HepG2 (cell line): ENCODE results near the gene VEZT. TPM values are rescaled to one million over a fixed set of nuclear protein-coding genes. Genes with fewer than 3 reads are reported as not detected.

Source experiments
- DR1 ChIP-seq: sonication (generic); formaldehyde crosslinking; IDR thresholded peaks from 2 replicates; pipeline ENCODE4 v1.8.0; 2021; ENCODE audit warnings: mild to moderate bottlenecking, missing genetic modification reagents, inconsistent platforms
- ERF ChIP-seq: IDR thresholded peaks from 2 replicates; pipeline ENCODE4 v1.6.1; 2018; ENCODE audit warnings: missing biosample characterization, missing genetic modification reagents
- EZH2 ChIP-seq: conservative IDR thresholded peaks from 2 replicates; pipeline ENCODE4 v1.6.1; 2012; ENCODE audit warnings: mild to moderate bottlenecking, low read depth, low read length, moderate library complexity
- HCFC1 ChIP-seq: fragments of 150-350 bp; IDR thresholded peaks from 2 replicates; pipeline ENCODE4 v1.6.1; 2014; ENCODE audit warnings: low read depth, low read length
- MYNN ChIP-seq: sonication (generic); formaldehyde crosslinking; IDR thresholded peaks from 2 replicates; pipeline ENCODE4 v1.4.0; 2020; ENCODE audit warnings: mild to moderate bottlenecking, low read depth, missing genetic modification reagents
- NAIF1 ChIP-seq: sonication (generic); formaldehyde crosslinking; IDR thresholded peaks from 2 replicates; pipeline ENCODE4 v1.5.0; 2020; ENCODE audit warnings: mild to moderate bottlenecking, missing genetic modification reagents, borderline replicate concordance
- NR2F6 ChIP-seq, 2 experiments: IDR thresholded peaks; 2 replicates each; pipeline ENCODE4 v1.6.1; 2016; ENCODE audit warnings: antibody characterized with exemption in 1 of 2, mild to moderate bottlenecking in 1 of 2
- PAWR ChIP-seq: sonication (generic); formaldehyde crosslinking; IDR thresholded peaks from 2 replicates; pipeline ENCODE4 v1.4.0; 2020; ENCODE audit warnings: missing genetic modification reagents, mild to moderate bottlenecking, borderline replicate concordance
- PHF5A ChIP-seq: IDR thresholded peaks from one replicate; pipeline ENCODE4 v1.6.1; 2018; ENCODE audit warnings: low read depth, missing genetic modification reagents; ENCODE audit not compliant: unreplicated experiment
- RFX3 ChIP-seq: IDR thresholded peaks from 2 replicates; pipeline ENCODE4 v1.6.1; 2016; ENCODE audit warnings: missing biosample characterization, missing genetic modification reagents
- SMAD3 ChIP-seq: sonication (generic); formaldehyde crosslinking; IDR thresholded peaks from 2 replicates; pipeline ENCODE4 v1.4.0; 2020; ENCODE audit warnings: missing genetic modification reagents
- TOE1 ChIP-seq: sonication (generic); formaldehyde crosslinking; IDR thresholded peaks from 2 replicates; pipeline ENCODE4 v1.4.0; 2020; ENCODE audit warnings: mild to moderate bottlenecking, missing genetic modification reagents
- ZNF652 ChIP-seq: IDR thresholded peaks from 2 replicates; pipeline ENCODE4 v1.6.1; 2016; ENCODE audit warnings: low read depth, borderline replicate concordance
- ZNF709 ChIP-seq: sonication (generic); formaldehyde crosslinking; IDR thresholded peaks from 2 replicates; pipeline ENCODE4 v1.5.0; 2020; ENCODE audit warnings: mild to moderate bottlenecking, missing genetic modification reagents
- ZNF747 ChIP-seq: sonication (generic); formaldehyde crosslinking; IDR thresholded peaks from 2 replicates; pipeline ENCODE4 v1.8.1; 2023; ENCODE audit warnings: missing genetic modification reagents, mild to moderate bottlenecking, borderline replicate concordance
- polyA plus RNA-seq, 8 experiments: library from polyadenylated mRNA; depleted of rRNA in 3 of 8; stranded (reverse) in 7 of 8; unstranded in 1 of 8; fragments of >200 nt; fragmentation: Illumina TruSeq in 4 of 8; extraction: Trizol in 4 of 8; gene quantifications; 2 replicates each; pipeline versions ENCODE4 v1.2.1 to v1.2.3, GENCODE V29; 2011 to 2016; ENCODE audit warnings: low read depth in 4 of 8, missing spikeins in 1 of 8, mixed read lengths in 1 of 8; ENCODE audit not compliant: insufficient read depth in 1 of 8
- total RNA-seq, 5 experiments: library from RNA; depleted of rRNA; stranded (reverse); fragments of >200 nt; fragmentation: Illumina TruSeq; extraction: Trizol; gene quantifications; 2 replicates each; pipeline ENCODE4 v1.2.3, GENCODE V29; 2016; ENCODE audit warnings: low read depth in 1 of 5
- TF ChIP-seq, protein P1 (sequence below): IDR thresholded peaks from 2 replicates; pipeline ENCODE4 v1.6.1; 2016; ENCODE audit warnings: low read depth
- TF ChIP-seq, protein P2 (sequence below): sonication (generic); formaldehyde crosslinking; IDR thresholded peaks from 2 replicates; pipeline ENCODE4 v1.9.0; 2021; ENCODE audit warnings: mild to moderate bottlenecking, missing genetic modification reagents
- TF ChIP-seq, protein P3 (sequence below): fragments of 450-650 bp; IDR thresholded peaks from 2 replicates; pipeline ENCODE4 v1.6.1; 2017; ENCODE audit warnings: mild to moderate bottlenecking

Gene VEZT
- total and polyA plus RNA-seq, 2 of the 13 experiments (the other 11 are each of a cell fraction or from before 2014, with no cell fraction given) = 35.5 to 51.6 TPM

DNA sequence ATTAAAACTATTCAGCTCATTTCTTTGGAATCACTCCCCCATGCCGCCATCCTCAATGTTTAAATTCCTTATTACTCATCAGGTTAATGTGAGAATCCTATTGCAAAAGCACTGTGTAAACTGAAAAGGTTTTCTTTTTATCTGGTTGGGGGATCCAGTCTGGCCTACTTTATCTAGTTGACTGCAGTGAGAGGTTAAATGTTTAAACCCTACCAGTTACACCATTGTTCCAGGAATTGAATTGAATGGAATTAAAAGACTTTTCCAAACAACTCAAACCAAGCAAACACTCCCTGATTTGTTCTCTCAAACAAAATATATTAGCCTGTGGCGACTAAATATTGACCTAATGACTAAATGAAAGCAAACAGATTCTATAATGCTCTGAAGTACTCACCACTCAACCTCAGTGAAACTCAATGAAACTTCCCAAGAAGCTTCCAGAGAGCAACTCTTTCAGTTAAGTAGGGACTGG, 100.5 kb downstream of the VEZT start (continued):
- TF ChIP-seq EZH2 (no peak), PHF5A (CRISPR knock-in tag) (peak; percentile 41), ZNF747 (CRISPR knock-in tag) (peak; percentile 52; the same call in 1 of the 2 replicates), ZNF709 (CRISPR knock-in tag) (no peak), NR2F6 (IDR thresholded peaks at IDR 0.05) (peak; percentile 95), NR2F6 (CRISPR knock-in tag; IDR thresholded peaks at IDR 0.05) (peak; percentile 83), TOE1 (CRISPR knock-in tag) (0 out of 2 replicates have a peak, but pooled peaks have one; percentile 73), DR1 (CRISPR knock-in tag) (no peak), RFX3 (CRISPR knock-in tag) (no peak), NAIF1 (CRISPR knock-in tag) (no peak), ERF (CRISPR knock-in tag) (peak; percentile 72; the same call in 1 of the 2 replicates), HCFC1 (no peak), ZNF652 (CRISPR knock-in tag) (0 out of 2 replicates have a peak, but pooled peaks have one; percentile 37), SMAD3 (peak; percentile 54; the same call in 1 of the 2 replicates), PAWR (CRISPR knock-in tag) (no peak), MYNN (CRISPR knock-in tag) (0 out of 2 replicates have a peak, but pooled peaks have one; percentile 33)
- TF ChIP-seq, protein P1, sequence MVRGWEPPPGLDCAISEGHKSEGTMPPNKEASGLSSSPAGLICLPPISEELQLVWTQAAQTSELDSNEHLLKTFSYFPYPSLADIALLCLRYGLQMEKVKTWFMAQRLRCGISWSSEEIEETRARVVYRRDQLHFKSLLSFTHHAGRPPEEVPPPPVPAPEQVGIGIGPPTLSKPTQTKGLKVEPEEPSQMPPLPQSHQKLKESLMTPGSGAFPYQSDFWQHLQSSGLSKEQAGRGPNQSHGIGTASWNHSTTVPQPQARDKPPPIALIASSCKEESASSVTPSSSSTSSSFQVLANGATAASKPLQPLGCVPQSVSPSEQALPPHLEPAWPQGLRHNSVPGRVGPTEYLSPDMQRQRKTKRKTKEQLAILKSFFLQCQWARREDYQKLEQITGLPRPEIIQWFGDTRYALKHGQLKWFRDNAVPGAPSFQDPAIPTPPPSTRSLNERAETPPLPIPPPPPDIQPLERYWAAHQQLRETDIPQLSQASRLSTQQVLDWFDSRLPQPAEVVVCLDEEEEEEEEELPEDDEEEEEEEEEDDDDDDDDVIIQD = peak; percentile 26; the same call in 1 of the 2 replicates
- TF ChIP-seq, protein P2, sequence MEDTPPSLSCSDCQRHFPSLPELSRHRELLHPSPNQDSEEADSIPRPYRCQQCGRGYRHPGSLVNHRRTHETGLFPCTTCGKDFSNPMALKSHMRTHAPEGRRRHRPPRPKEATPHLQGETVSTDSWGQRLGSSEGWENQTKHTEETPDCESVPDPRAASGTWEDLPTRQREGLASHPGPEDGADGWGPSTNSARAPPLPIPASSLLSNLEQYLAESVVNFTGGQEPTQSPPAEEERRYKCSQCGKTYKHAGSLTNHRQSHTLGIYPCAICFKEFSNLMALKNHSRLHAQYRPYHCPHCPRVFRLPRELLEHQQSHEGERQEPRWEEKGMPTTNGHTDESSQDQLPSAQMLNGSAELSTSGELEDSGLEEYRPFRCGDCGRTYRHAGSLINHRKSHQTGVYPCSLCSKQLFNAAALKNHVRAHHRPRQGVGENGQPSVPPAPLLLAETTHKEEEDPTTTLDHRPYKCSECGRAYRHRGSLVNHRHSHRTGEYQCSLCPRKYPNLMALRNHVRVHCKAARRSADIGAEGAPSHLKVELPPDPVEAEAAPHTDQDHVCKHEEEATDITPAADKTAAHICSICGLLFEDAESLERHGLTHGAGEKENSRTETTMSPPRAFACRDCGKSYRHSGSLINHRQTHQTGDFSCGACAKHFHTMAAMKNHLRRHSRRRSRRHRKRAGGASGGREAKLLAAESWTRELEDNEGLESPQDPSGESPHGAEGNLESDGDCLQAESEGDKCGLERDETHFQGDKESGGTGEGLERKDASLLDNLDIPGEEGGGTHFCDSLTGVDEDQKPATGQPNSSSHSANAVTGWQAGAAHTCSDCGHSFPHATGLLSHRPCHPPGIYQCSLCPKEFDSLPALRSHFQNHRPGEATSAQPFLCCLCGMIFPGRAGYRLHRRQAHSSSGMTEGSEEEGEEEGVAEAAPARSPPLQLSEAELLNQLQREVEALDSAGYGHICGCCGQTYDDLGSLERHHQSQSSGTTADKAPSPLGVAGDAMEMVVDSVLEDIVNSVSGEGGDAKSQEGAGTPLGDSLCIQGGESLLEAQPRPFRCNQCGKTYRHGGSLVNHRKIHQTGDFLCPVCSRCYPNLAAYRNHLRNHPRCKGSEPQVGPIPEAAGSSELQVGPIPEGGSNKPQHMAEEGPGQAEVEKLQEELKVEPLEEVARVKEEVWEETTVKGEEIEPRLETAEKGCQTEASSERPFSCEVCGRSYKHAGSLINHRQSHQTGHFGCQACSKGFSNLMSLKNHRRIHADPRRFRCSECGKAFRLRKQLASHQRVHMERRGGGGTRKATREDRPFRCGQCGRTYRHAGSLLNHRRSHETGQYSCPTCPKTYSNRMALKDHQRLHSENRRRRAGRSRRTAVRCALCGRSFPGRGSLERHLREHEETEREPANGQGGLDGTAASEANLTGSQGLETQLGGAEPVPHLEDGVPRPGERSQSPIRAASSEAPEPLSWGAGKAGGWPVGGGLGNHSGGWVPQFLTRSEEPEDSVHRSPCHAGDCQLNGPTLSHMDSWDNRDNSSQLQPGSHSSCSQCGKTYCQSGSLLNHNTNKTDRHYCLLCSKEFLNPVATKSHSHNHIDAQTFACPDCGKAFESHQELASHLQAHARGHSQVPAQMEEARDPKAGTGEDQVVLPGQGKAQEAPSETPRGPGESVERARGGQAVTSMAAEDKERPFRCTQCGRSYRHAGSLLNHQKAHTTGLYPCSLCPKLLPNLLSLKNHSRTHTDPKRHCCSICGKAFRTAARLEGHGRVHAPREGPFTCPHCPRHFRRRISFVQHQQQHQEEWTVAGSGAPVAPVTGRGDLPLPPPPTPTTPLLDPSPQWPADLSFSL (CRISPR knock-in tag) = no peak
- TF ChIP-seq, protein P3, sequence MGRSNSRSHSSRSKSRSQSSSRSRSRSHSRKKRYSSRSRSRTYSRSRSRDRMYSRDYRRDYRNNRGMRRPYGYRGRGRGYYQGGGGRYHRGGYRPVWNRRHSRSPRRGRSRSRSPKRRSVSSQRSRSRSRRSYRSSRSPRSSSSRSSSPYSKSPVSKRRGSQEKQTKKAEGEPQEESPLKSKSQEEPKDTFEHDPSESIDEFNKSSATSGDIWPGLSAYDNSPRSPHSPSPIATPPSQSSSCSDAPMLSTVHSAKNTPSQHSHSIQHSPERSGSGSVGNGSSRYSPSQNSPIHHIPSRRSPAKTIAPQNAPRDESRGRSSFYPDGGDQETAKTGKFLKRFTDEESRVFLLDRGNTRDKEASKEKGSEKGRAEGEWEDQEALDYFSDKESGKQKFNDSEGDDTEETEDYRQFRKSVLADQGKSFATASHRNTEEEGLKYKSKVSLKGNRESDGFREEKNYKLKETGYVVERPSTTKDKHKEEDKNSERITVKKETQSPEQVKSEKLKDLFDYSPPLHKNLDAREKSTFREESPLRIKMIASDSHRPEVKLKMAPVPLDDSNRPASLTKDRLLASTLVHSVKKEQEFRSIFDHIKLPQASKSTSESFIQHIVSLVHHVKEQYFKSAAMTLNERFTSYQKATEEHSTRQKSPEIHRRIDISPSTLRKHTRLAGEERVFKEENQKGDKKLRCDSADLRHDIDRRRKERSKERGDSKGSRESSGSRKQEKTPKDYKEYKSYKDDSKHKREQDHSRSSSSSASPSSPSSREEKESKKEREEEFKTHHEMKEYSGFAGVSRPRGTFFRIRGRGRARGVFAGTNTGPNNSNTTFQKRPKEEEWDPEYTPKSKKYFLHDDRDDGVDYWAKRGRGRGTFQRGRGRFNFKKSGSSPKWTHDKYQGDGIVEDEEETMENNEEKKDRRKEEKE = no peak
